GM19372 (cell line): ENCODE data around the gene IFNGR1.
"Not testable (repeated sequence)": the region's sequence is repeated elsewhere in the genome, so short reads cannot be mapped to it uniquely, and the experiment has no call there.

ENCODE experiments used
- ATAC-seq: cut with Tn5 transposase; IDR thresholded peaks from one replicate; pipeline ENCODE4 v1.9.1; 2021; ENCODE audit warnings: mild to moderate bottlenecking, low read depth, moderate library complexity; ENCODE audit not compliant: unreplicated experiment

Gene IFNGR1

GRCh38 chr6:137214931-137215330, 4.3 kb downstream of the IFNGR1 start:
- ATAC-seq, result no peak

GRCh38 chr6:137213813-137214212, 5.4 kb downstream of the IFNGR1 start:
- ATAC-seq, result no peak

- ATAC-seq, result no peak
These were observed 5.8 kb downstream of the IFNGR1 start for GRCh38 chr6:137213331-137213740.

- no peak for ATAC-seq
These were observed 7.3 kb downstream of the IFNGR1 start for GRCh38 chr6:137211910-137212309.

GRCh38 chr6:137210903-137211302, 8.3 kb downstream of the IFNGR1 start:
- no peak for ATAC-seq

- ATAC-seq, result no peak
These were observed 10.9 kb downstream of the IFNGR1 start for GRCh38 chr6:137208279-137208678.

- ATAC-seq, result not testable (repeated sequence)
These were observed 11.7 kb downstream of the IFNGR1 start for GRCh38 chr6:137207457-137207856.

GRCh38 chr6:137206577-137206976, 12.6 kb downstream of the IFNGR1 start:
- no peak for ATAC-seq

GRCh38 chr6:137203256-137203655, 15.9 kb downstream of the IFNGR1 start:
- no peak for ATAC-seq

GRCh38 chr6:137202078-137202477, 17.1 kb downstream of the IFNGR1 start:
- ATAC-seq, result no peak

- no peak for ATAC-seq
These were observed 18.2 kb downstream of the IFNGR1 start for GRCh38 chr6:137201006-137201405.

- ATAC-seq, result no peak
These were observed 18.9 kb downstream of the IFNGR1 start for GRCh38 chr6:137200288-137200687.

- ATAC-seq, result no peak
These were observed 21.2 kb downstream of the IFNGR1 start for GRCh38 chr6:137197684-137198645.

- ATAC-seq, result no peak
These were observed 25.7 kb downstream of the IFNGR1 start for GRCh38 chr6:137193256-137194070.

GRCh38 chr6:137192821-137193220, 26.4 kb downstream of the IFNGR1 start:
- ATAC-seq, result no peak

GRCh38 chr6:137191670-137192069, 27.5 kb downstream of the IFNGR1 start:
- ATAC-seq, result no peak

GRCh38 chr6:137191236-137191635, 27.9 kb downstream of the IFNGR1 start:
- no peak for ATAC-seq

GRCh38 chr6:137190583-137191094, 28.5 kb downstream of the IFNGR1 start:
- ATAC-seq, result no peak

- no peak for ATAC-seq
These were observed 30.3 kb downstream of the IFNGR1 start for GRCh38 chr6:137188855-137189254.

GRCh38 chr6:137185290-137185689, 33.9 kb downstream of the IFNGR1 start:
- ATAC-seq, result no peak

GRCh38 chr6:137182654-137183073, 36.5 kb downstream of the IFNGR1 start:
- ATAC-seq, result no peak
